ENCODE results near the gene TBC1D13. TPM values are rescaled to one million over a fixed set of nuclear protein-coding genes. Genes with fewer than 3 reads are reported as not detected.
"Not testable (repeated sequence)": the region's sequence is repeated elsewhere in the genome, so short reads cannot be mapped to it uniquely, and the experiment has no call there.

Gene TBC1D13
- polyA plus RNA-seq, 1 donor from 2014 or later, result 30.7 TPM

GRCh38 chr9:128771745-128772519 lies 15.1 kb upstream of the TBC1D13 start, which contains the start of gene ZER1:
TSS of gene ZER1 (minus strand) at chr9:128771927. CDS start at chr9:128755565, 16,362 bp downstream.
- peaks cover 0 to 2% (median 0%) of the 10 kb centered on the region in 3 donors for H3K9me3 Mint-ChIP-seq
- no peaks in the 10 kb centered on the region for H3K36me3 Mint-ChIP-seq
- peaks cover 9 to 26% (median 15%) of the 10 kb centered on the region in 3 donors for H3K4me1 Mint-ChIP-seq

GRCh38 chr9:128773049-128773448 lies 14.0 kb upstream of the TBC1D13 start:
- peak overlapping the region; percentile 23 to 98 (median 94) for H3K4me3 Mint-ChIP-seq
- H3K27me3 Mint-ChIP-seq, result peaks cover 1% of the 10 kb centered on the region
- no peaks in the 10 kb centered on the region for H3K36me3 Mint-ChIP-seq
- peak overlapping the region in 2 of 3 donors; percentile 10 to 99 for H3K27ac Mint-ChIP-seq
- H3K4me1 Mint-ChIP-seq, result peaks cover 12 to 21% (median 14%) of the 10 kb centered on the region in 3 donors
- H3K9me3 Mint-ChIP-seq, result peaks cover 0 to 2% (median 0%) of the 10 kb centered on the region in 3 donors

More at GRCh38 chr9:128771745-128772519, 15.1 kb upstream of the TBC1D13 start, which contains the start of gene ZER1:
- H3K27me3 Mint-ChIP-seq, result peaks cover 1% of the 10 kb centered on the region
- H3K27ac Mint-ChIP-seq, result peak within 1 kb of the TSS; percentile 95 to 99 (median 96)
- peak within 1 kb of the TSS; percentile 94 to 98 (median 98) for H3K4me3 Mint-ChIP-seq

- peaks cover 0 to 2% (median 0%) of the 10 kb centered on the region in 3 donors for H3K9me3 Mint-ChIP-seq
- peaks cover 1% of the 10 kb centered on the region for H3K27me3 Mint-ChIP-seq
- no peaks in the 10 kb centered on the region for H3K36me3 Mint-ChIP-seq
- peak overlapping the region in 1 of 3 donors; percentile 41 for H3K27ac Mint-ChIP-seq
- no peak overlapping the region for H3K4me3 Mint-ChIP-seq
- H3K4me1 Mint-ChIP-seq, result peaks cover 10 to 16% (median 12%) of the 10 kb centered on the region in 3 donors
Observed at GRCh38 chr9:128774804-128775203, 12.2 kb upstream of the TBC1D13 start.

GRCh38 chr9:128780093-128780492 lies 7.0 kb upstream of the TBC1D13 start:
- not testable (repeated sequence) for H3K27ac Mint-ChIP-seq, H3K4me1 Mint-ChIP-seq, H3K4me3 Mint-ChIP-seq, H3K27me3 Mint-ChIP-seq, H3K9me3 Mint-ChIP-seq, H3K36me3 Mint-ChIP-seq

GRCh38 chr9:128781187-128782070 lies 5.6 kb upstream of the TBC1D13 start:
- H3K4me3 Mint-ChIP-seq, result peak overlapping the region in 2 of 4 donors; percentile 5 to 17
- no peaks in the 10 kb centered on the region for H3K36me3 Mint-ChIP-seq
- no peaks in the 10 kb centered on the region for H3K27me3 Mint-ChIP-seq
- peaks cover 0 to 9% (median 4%) of the 10 kb centered on the region in 3 donors for H3K4me1 Mint-ChIP-seq
- H3K9me3 Mint-ChIP-seq, result peaks cover 0 to 3% (median 0%) of the 10 kb centered on the region in 3 donors
- H3K27ac Mint-ChIP-seq, result peak overlapping the region in 2 of 3 donors; percentile 46 to 61

- H3K27me3 Mint-ChIP-seq, result no peaks in the 10 kb centered on the region
- no peaks in the 10 kb centered on the region for H3K36me3 Mint-ChIP-seq
- peaks cover 0 to 10% (median 4%) of the 10 kb centered on the region in 3 donors for H3K4me1 Mint-ChIP-seq
- H3K4me3 Mint-ChIP-seq, result no peak overlapping the region
- peaks cover 0 to 3% (median 0%) of the 10 kb centered on the region in 3 donors for H3K9me3 Mint-ChIP-seq
- H3K27ac Mint-ChIP-seq, result no peak overlapping the region
Observed at GRCh38 chr9:128782669-128783068, 4.4 kb upstream of the TBC1D13 start.

GRCh38 chr9:128785427-128785826 lies 1.6 kb upstream of the TBC1D13 start:
- H3K27ac Mint-ChIP-seq, result peak overlapping the region in 1 of 3 donors; percentile 92
- H3K27me3 Mint-ChIP-seq, result no peaks in the 10 kb centered on the region
- H3K4me1 Mint-ChIP-seq, result peaks cover 0 to 13% (median 11%) of the 10 kb centered on the region in 3 donors
- H3K36me3 Mint-ChIP-seq, result no peaks in the 10 kb centered on the region
- H3K4me3 Mint-ChIP-seq, result peak overlapping the region in 1 of 4 donors; percentile 71
- H3K9me3 Mint-ChIP-seq, result peaks cover 0 to 3% (median 0%) of the 10 kb centered on the region in 3 donors

GRCh38 chr9:128787659-128788058 lies 606 bp downstream of the TBC1D13 start:
- Mint-ChIP-seq H3K4me1 (peaks cover 0 to 9% (median 6%) of the 10 kb centered on the region in 3 donors), H3K4me3 (peak overlapping the region; percentile 91 to 96 (median 94)), H3K36me3 (peaks cover 3% of the 10 kb centered on the region), H3K9me3 (no peaks in the 10 kb centered on the region), H3K27me3 (no peaks in the 10 kb centered on the region), H3K27ac (peak overlapping the region; percentile 81 to 92 (median 92))

GRCh38 chr9:128788445-128788844 lies 1.4 kb downstream of the TBC1D13 start:
- Mint-ChIP-seq H3K9me3 (no peaks in the 10 kb centered on the region), H3K27ac (peak overlapping the region in 2 of 3 donors; percentile 76 to 88), H3K27me3 (no peaks in the 10 kb centered on the region), H3K4me1 (peaks cover 0 to 9% (median 4%) of the 10 kb centered on the region in 3 donors), H3K4me3 (peak overlapping the region; percentile 91 to 96 (median 94)), H3K36me3 (peaks cover 3% of the 10 kb centered on the region)

- Mint-ChIP-seq H3K27ac (no peak overlapping the region), H3K4me3 (peak overlapping the region in 1 of 4 donors; percentile 23), H3K27me3 (no peaks in the 10 kb centered on the region), H3K4me1 (peaks cover 0 to 9% (median 4%) of the 10 kb centered on the region in 3 donors), H3K9me3 (no peaks in the 10 kb centered on the region), H3K36me3 (peaks cover 3% of the 10 kb centered on the region)
Observed at GRCh38 chr9:128790536-128790935, 3.5 kb downstream of the TBC1D13 start.

- Mint-ChIP-seq H3K9me3 (no peaks in the 10 kb centered on the region), H3K36me3 (peaks cover 3% of the 10 kb centered on the region), H3K27me3 (no peaks in the 10 kb centered on the region), H3K27ac (no peak overlapping the region), H3K4me1 (peaks cover 0 to 9% (median 1%) of the 10 kb centered on the region in 3 donors), H3K4me3 (no peak overlapping the region)
Observed at GRCh38 chr9:128792134-128792533, 5.1 kb downstream of the TBC1D13 start.

GRCh38 chr9:128792978-128793686 lies 6.1 kb downstream of the TBC1D13 start:
- Mint-ChIP-seq H3K4me1 (peaks cover 0 to 5% (median 2%) of the 10 kb centered on the region in 3 donors), H3K36me3 (peaks cover 4% of the 10 kb centered on the region), H3K27ac (peak overlapping the region in 1 of 3 donors; percentile 48), H3K9me3 (no peaks in the 10 kb centered on the region), H3K4me3 (peak overlapping the region in 1 of 4 donors; percentile 23), H3K27me3 (no peaks in the 10 kb centered on the region)

GRCh38 chr9:128794961-128795360 lies 7.9 kb downstream of the TBC1D13 start:
- H3K27me3 Mint-ChIP-seq, H3K27ac Mint-ChIP-seq, H3K4me1 Mint-ChIP-seq, H3K36me3 Mint-ChIP-seq, H3K4me3 Mint-ChIP-seq, H3K9me3 Mint-ChIP-seq: not testable (repeated sequence)

GRCh38 chr9:128798896-128799295 lies 11.8 kb downstream of the TBC1D13 start:
- Mint-ChIP-seq H3K9me3 (no peaks in the 10 kb centered on the region), H3K4me3 (no peak overlapping the region), H3K27me3 (no peaks in the 10 kb centered on the region), H3K27ac (no peak overlapping the region), H3K36me3 (peaks cover 9% of the 10 kb centered on the region), H3K4me1 (peaks cover 0 to 1% (median 0%) of the 10 kb centered on the region in 3 donors)

Measured in IgD-negative memory B cell (primary cell).